CD1c-positive myeloid dendritic cell (primary cell): ENCODE data around the gene RNF157.

Experiments used
- DNase-seq: peaks from one replicate; pipeline ENCODE4 v3.0.0-alpha.2; 2016; ENCODE audit errors: extremely low spot score

Gene RNF157

GRCh38 chr17:76157759-76158158 is 82.5 kb downstream of the RNF157 start:
- DNase-seq = no peak

- DNase-seq = no peak
Measured at GRCh38 chr17:76156662-76156991, 83.7 kb downstream of the RNF157 start.

GRCh38 chr17:76155988-76156661 is 84.2 kb downstream of the RNF157 start:
- DNase-seq = no peak

GRCh38 chr17:76154936-76155845 is 85.1 kb downstream of the RNF157 start:
- no peak for DNase-seq

GRCh38 chr17:76154292-76154691 is 86.0 kb downstream of the RNF157 start:
- no peak for DNase-seq

- no peak for DNase-seq
Measured at GRCh38 chr17:76153640-76154039, 86.7 kb downstream of the RNF157 start.

- no peak for DNase-seq
Measured at GRCh38 chr17:76153202-76153601, 87.1 kb downstream of the RNF157 start.

- no peak for DNase-seq
Measured at GRCh38 chr17:76152591-76152990, 87.7 kb downstream of the RNF157 start.

GRCh38 chr17:76151896-76152454 is 88.3 kb downstream of the RNF157 start:
- no peak for DNase-seq

- DNase-seq = no peak
Measured at GRCh38 chr17:76150712-76151622, 89.3 kb downstream of the RNF157 start.

GRCh38 chr17:76149214-76149613 is 91.1 kb downstream of the RNF157 start:
- no peak for DNase-seq

GRCh38 chr17:76148015-76148326 is 92.3 kb downstream of the RNF157 start:
- no peak for DNase-seq

- DNase-seq = peak; percentile 24
Measured at GRCh38 chr17:76147211-76148014, 92.9 kb downstream of the RNF157 start.

GRCh38 chr17:76146053-76146851 is 94.0 kb downstream of the RNF157 start:
- DNase-seq = no peak

- DNase-seq = peak; percentile 31
Measured at GRCh38 chr17:76145231-76146052, 94.9 kb downstream of the RNF157 start.

- DNase-seq = no peak
Measured at GRCh38 chr17:76142585-76143041, 97.7 kb downstream of the RNF157 start.

- no peak for DNase-seq
Measured at GRCh38 chr17:76142039-76142584, 98.2 kb downstream of the RNF157 start.

GRCh38 chr17:76141212-76142038 is 98.9 kb downstream of the RNF157 start, which contains the start of gene FOXJ1:
TSS of gene FOXJ1 (minus strand) at chr17:76141245. CDS start at chr17:76140395, 850 bp downstream.
- peak; percentile 94 for DNase-seq
